CD4-positive, alpha-beta T cell treated with Interleukin-1 beta for 1 hour (primary cell): ENCODE results near the gene MAJIN.
"Not testable (repeated sequence)": the region's sequence is repeated elsewhere in the genome, so short reads cannot be mapped to it uniquely, and the experiment has no call there.

Source experiments
- DNase-seq, 2 donors: peaks; one replicate each; pipeline ENCODE4 v3.0.0-alpha.2; 2020 to 2022

MAJIN gene

GRCh38 chr11:64990222-64990923 lies 18.5 kb upstream of the MAJIN start:
- DNase-seq: no peak

GRCh38 chr11:64989416-64989815 lies 17.5 kb upstream of the MAJIN start:
- DNase-seq: no peak

- no peak for DNase-seq
Measured at GRCh38 chr11:64987998-64988854, 16.3 kb upstream of the MAJIN start.

- not testable (repeated sequence) for DNase-seq
Measured at GRCh38 chr11:64983339-64983738, 11.4 kb upstream of the MAJIN start.

- DNase-seq: no peak
Measured at GRCh38 chr11:64976651-64977050, 4.7 kb upstream of the MAJIN start.

- DNase-seq: no peak
Measured at GRCh38 chr11:64974124-64974523, 2.2 kb upstream of the MAJIN start.

- no peak for DNase-seq
Measured at GRCh38 chr11:64970731-64971151, 1.2 kb downstream of the MAJIN start.

- DNase-seq: no peak
Measured at GRCh38 chr11:64969209-64969608, 2.7 kb downstream of the MAJIN start.

GRCh38 chr11:64967375-64967774 lies 4.5 kb downstream of the MAJIN start:
- no peak for DNase-seq

GRCh38 chr11:64963072-64963631 lies 8.8 kb downstream of the MAJIN start:
- no peak for DNase-seq

GRCh38 chr11:64960719-64961118 lies 11.2 kb downstream of the MAJIN start:
- no peak for DNase-seq

GRCh38 chr11:64959498-64959897 lies 12.4 kb downstream of the MAJIN start:
- no peak for DNase-seq

GRCh38 chr11:64954201-64954600 lies 17.7 kb downstream of the MAJIN start:
- no peak for DNase-seq

- DNase-seq: no peak
Measured at GRCh38 chr11:64951529-64951928, 20.4 kb downstream of the MAJIN start.

GRCh38 chr11:64947208-64947814 lies 24.6 kb downstream of the MAJIN start:
- DNase-seq: no peak

GRCh38 chr11:64936539-64936938 lies 35.4 kb downstream of the MAJIN start:
- DNase-seq: no peak

GRCh38 chr11:64935359-64936081 lies 36.4 kb downstream of the MAJIN start, which contains the start of gene GPHA2:
Gene GPHA2, minus strand, starts transcription at chr11:64935893. Its CDS starts 433 bp downstream, at chr11:64935460.
- DNase-seq: no peak

GRCh38 chr11:64934682-64935358 lies 37.1 kb downstream of the MAJIN start:
- no peak for DNase-seq

GRCh38 chr11:64933935-64934681 lies 37.8 kb downstream of the MAJIN start:
- no peak for DNase-seq

- DNase-seq: no peak
Measured at GRCh38 chr11:64933213-64933934, 38.5 kb downstream of the MAJIN start.

GRCh38 chr11:64932324-64932723 lies 39.6 kb downstream of the MAJIN start:
- DNase-seq: no peak
